ACHN (cell line): ENCODE results near the gene GOLT1A.

Experiments
- DNase-seq: peaks from one replicate; pipeline ENCODE4 v3.0.0-alpha.2; 2015
- in situ Hi-C: cut with HindIII; loops from 2 replicates; pipeline ENCODE4 v1.10.0; 2017; ENCODE audit warnings: low sequenced_read_pairs, low pct_ligation_motif_present, low pct_unique_long_range_greater_than_20kb

GOLT1A gene

DNA sequence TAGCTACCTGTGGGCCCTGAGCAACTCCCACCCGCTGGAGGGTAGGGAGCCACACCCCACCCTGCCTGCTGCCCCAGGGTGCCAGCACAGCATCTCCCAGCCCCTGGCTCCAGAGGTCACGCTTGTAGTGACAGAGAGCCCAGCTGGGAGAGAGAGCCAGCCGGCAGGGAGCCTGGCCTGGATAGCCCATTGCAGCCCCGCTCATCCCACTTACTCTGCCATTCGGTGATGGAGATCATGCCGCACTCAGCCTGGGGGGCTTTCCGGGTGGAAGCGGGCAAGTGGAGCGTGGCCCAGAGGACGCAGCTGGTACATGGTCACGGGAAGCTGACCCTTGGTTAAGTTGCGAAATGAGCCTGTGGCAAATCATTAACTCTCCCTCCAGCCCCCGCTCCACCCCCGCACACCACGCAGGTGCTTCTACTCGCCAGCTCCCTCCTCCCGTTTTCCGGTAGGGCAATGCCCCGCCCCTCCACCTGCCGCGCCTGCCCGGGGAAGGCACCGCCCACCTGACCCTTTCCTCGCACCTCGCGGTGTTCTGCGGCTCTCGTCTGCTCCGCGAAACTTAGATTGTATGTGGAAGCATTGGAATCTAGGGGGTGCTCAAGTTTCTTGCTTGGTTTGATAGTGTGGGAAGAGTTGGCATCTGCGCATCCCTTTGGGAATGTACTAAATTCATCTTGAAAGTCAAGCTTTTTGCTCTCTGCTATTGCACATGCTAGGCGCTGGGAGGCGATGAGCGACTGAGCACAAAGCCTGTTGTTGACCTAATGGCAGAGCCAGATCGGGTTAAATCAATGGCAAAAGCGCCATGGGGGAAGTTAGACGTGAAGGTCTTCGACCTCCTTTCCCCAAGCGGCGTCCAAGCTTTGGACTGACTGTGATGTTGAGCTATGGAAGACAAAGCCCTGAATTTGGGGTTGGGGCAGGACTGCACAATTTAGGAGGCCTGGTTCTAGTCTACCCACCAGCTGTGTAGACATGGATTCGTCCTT lies at the start of gene GOLT1A:
TSS of gene GOLT1A (minus strand) at position 321 of the 995 bp plus-strand sequence. CDS start at position 239, 82 bp downstream.
- in situ Hi-C loops, result no loop called here
- peak; percentile 98 for DNase-seq

DNA sequence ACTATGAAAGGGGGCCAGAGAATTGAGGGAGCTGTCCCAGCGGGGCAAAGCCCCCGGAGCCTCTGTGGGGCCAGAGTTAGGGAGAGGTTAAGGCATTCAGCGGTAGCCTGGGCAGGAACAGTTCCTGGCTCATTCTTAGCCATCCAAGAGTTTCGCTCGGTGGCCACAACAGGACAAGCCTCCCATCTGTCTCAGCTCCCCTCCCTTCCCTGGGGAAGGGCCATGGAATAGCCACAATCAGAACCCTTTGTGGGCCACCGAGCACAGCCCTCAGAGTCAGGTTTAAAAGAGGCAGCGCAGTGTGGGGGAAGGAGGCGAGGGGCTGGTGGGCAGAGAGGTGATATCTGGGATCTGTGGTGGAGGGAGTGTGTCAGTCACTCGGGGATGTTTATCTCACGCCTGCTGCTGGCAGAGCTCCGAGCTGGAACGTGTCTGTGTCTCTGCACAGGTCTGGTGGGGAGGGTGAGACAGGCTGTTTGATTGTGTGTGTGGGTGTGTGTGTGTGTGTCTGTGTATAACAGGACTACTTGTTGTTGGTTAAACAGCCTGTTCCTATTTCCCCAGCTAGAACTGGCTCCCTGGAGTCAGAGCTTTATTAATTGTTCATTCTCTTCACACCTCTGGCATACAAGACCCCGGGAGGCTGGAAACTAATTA lies 49.6 kb upstream of the GOLT1A start:
- in situ Hi-C loops, result no loop called here
- no peak for DNase-seq

DNA sequence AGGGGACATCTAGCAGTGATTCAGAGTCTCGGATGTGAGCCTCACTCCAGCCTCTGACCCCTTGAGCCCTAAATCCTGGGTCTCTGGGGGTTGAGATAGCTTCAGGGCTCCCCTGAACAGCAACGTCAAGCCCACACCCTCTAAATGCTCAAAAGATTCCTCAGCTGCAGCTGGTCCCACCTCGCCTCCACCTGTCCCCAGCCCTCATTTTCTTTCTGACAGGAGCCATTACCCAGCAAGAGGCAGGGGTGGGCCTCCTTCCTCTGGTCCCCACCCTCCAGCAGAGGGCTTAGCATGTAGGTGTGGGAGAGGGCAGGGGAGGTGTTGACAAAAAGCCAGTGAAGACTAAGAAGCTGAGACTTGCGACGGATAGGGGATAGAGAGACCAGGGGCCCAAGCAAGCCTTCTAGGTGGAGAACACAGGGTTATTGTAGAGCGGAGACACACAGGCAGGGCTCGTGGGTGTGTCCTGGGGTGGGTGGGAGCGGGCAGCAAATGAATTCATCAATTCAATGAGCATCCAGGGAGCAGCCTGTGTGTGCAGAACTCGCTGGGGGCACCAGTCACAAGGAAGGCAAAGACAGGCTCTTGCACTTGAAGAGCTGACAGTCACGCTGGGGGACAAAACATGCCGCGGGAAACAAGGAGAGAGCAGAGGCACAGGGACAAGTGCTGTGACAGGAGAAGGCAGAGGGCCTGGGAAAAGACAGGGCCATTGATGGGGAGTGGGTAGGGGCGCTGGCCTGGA lies 48.9 kb upstream of the GOLT1A start:
- DNase-seq, result no peak
- in situ Hi-C loops, result no loop called here

GRCh38 chr1:204261746-204262505 lies 48.1 kb upstream of the GOLT1A start:
- in situ Hi-C loops, result no loop called here
- DNase-seq, result no peak

- no peak for DNase-seq
- in situ Hi-C loops, result no loop called here
Observed at GRCh38 chr1:204261266-204261665, 47.5 kb upstream of the GOLT1A start.

DNA sequence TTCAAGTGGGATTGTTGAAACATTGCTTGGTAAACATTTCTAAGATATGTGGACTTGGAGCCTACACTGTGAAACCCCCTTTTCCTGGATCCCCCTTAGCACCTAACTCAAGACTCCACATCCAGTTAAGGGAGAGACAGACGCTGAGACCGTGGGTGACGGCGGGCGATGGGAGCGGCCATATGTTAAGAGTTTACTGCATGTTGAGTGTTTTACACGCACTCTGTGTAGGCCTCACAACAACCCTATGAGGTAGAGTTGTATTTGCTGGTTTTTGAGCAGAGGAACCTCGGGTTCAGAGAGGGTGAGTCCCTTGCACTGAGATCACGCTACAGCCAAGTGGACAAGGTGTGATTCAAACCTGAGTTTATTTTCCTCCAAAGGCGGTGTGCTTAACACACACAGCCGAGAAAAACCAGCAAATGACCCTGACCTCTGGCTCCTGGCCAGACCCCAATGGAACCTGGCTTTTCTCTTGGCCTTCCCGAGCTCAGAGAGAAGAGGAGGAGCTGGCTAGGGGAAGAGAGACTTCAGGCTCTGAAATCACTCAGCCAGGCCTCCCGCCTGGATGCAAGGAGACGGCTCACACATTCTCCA lies 46.9 kb upstream of the GOLT1A start:
- in situ Hi-C loops, result no loop called here

GRCh38 chr1:204259782-204260181 lies 46.0 kb upstream of the GOLT1A start:
- in situ Hi-C loops, result no loop called here

More for the DNA sequence above, 46.9 kb upstream of the GOLT1A start:
- no peak for DNase-seq

DNA sequence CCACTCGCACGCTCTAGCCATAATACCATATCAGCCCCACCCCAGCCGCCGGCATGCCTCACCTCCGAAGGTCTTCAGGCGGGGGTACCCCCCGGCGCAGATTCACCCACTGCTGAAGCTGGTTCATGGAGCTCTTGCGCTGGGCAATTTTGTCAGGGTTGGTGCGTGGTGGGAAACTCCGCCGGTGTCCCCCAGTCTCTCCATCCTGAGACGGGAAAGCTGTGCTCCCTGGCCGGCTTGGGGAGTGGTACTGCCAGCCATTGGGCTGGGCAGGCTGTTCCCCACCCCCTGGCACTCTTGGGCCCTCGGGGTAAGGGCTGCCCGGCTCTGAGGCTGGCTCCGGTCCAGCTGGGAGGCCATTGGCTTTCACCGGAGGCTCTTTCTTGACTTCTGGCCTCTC lies 45.4 kb upstream of the GOLT1A start:
- no peak for DNase-seq
- in situ Hi-C loops, result no loop called here

More at GRCh38 chr1:204259782-204260181, 46.0 kb upstream of the GOLT1A start:
- DNase-seq, result no peak

DNA sequence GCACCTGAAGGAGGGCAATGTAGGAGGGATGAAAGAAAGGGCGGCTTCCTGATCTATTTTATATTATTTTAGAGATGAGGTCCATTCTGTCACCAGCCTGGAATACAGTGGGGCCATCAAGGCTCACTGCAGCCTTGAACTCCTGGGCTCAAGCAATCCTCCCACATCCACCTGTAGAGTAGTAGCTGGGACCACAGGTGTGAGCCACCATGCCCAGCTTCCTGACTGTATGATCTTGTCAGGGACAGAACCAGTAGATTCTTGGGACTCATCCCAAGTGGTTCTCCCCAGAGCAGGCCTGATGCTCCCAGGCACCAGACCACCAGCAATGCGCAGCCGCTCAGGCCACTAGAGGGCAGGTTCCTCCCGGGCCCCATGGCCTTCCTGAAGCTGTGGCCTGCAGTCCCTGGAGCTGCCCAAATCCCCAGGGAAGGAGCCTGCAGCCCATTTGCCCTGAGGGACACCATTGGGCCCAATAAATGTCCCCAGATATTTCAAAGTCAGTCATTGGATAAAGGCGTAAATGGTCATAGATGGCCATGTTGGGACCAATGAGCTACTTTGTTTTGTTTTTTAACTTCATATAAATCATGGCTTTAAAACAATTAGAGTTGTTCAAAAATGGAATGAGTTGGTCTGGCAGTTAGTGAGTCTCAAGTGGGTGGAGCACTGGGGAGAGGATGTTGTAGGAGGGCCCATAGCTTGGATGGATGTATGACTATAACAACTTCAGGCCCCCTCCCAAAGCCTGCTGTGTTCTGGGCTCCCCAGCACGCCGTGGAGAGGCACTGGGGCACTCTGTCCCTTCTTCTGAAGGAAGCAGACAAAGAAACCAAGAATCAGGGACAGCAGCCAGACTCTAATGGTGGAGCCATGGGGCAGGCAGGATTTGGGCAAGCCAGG lies 44.7 kb upstream of the GOLT1A start:
- in situ Hi-C loops, result no loop called here
- peak; percentile 69 for DNase-seq

GRCh38 chr1:204257446-204257845 lies 43.7 kb upstream of the GOLT1A start:
- DNase-seq, result no peak
- in situ Hi-C loops, result no loop called here

DNA sequence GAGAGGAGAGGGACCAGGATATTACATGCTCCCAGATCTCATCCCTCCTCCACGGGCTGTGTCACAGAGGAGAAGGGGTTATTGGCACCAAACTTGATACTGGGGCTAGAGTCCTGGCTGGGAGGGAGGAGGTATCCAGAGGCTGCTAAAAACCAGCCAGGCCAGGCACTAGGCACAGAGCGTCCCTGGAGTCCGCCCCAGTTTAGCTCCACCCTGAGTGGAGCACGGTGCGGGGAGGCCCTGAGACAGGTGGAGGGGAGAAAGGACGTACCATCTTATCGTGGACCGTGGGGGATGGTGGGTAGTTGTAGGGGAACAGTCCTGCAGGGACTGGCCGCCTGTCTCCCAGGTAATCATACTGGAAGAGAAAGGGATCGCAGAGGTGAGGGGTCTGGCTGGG lies 42.7 kb upstream of the GOLT1A start:
- no peak for DNase-seq
- in situ Hi-C loops, result no loop called here

DNA sequence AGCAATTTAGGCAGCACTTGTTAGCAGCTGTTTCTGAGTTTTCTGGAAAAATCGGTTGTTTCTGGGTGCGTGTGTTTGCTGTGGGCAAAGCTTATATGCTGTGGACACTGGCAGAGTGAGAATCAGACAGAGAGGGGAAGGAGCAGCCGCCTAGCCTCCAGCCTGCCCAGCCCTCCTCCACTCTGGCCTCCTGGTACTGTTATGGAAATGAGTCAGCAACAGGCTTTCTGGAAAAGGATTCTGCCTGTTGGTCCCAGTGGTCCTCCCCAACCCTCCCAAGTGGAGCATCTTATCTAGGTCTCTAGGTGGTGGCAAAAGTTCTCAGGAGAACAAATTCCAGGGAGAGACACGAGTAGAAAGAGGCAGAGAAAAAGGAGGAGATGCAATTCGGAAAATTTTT lies 42.2 kb upstream of the GOLT1A start:
- DNase-seq, result no peak
- in situ Hi-C loops, result no loop called here

- in situ Hi-C loops, result no loop called here
- no peak for DNase-seq
Observed at GRCh38 chr1:204255225-204255624, 41.4 kb upstream of the GOLT1A start.

- in situ Hi-C loops, result no loop called here
- no peak for DNase-seq
Observed at GRCh38 chr1:204254031-204254661, 40.4 kb upstream of the GOLT1A start.

GRCh38 chr1:204251926-204252689 lies 38.3 kb upstream of the GOLT1A start:
- DNase-seq, result no peak
- in situ Hi-C loops, result no loop called here

DNA sequence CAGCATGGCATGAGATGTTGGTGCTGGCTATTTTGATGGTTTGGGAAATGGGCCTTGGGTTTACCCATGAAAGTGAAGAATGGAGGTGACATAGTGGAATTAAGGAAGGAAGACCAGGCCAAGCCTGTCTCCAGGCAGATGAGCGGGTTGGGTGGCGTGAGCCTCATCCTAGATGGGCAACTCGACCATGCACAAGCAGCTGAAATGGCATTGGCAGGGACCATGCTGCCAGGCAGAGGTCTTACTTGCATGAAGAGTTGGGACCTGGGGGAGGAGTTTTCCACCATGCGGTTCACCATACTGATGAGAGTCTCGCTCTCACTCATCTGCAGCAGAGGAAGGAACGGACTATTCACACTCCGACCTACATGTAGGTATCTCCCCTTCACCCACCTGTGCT lies 37.5 kb upstream of the GOLT1A start:
- in situ Hi-C loops, result no loop called here
- no peak for DNase-seq
